Mesendoderm (in vitro differentiated cells): ENCODE measurements around the gene CPNE7.

Source experiments
- DNase-seq: peaks from one replicate; pipeline ENCODE4 v3.0.0; 2013
- H2AK5ac ChIP-seq: 2 replicates; pipeline ENCODE4 v1.6.1; 2013; ENCODE audit warnings: low read length, inconsistent platforms
- H2BK120ac ChIP-seq: 2 replicates; pipeline ENCODE4 v1.6.1; 2013; ENCODE audit warnings: low read depth, mild to moderate bottlenecking, low read length, moderate library complexity, mixed read lengths
- H2BK15ac ChIP-seq: replicated peaks from 2 replicates; pipeline ENCODE4 v1.6.1; 2013; ENCODE audit warnings: low read depth, mild to moderate bottlenecking, moderate library complexity
- H2BK5ac ChIP-seq: 2 replicates; pipeline ENCODE4 v1.6.1; 2013; ENCODE audit warnings: low read length, inconsistent platforms
- H3K18ac ChIP-seq: 2 replicates; pipeline ENCODE4 v1.6.1; 2013; ENCODE audit warnings: mild to moderate bottlenecking, low read length, mixed read lengths
- H3K23ac ChIP-seq: one replicate; pipeline ENCODE4 v1.6.1; 2013; ENCODE audit warnings: low read length
- H3K27ac ChIP-seq: 2 replicates; pipeline ENCODE4 v1.5.1; 2013; ENCODE audit warnings: low read depth, mild to moderate bottlenecking, inconsistent platforms, low read length, moderate library complexity
- H3K27me3 ChIP-seq: 2 replicates; pipeline ENCODE4 v1.6.1; 2013; ENCODE audit warnings: low read length, control low read depth, mild to moderate bottlenecking, inconsistent platforms; ENCODE audit not compliant: insufficient read depth, poor library complexity
- H3K36me3 ChIP-seq: 2 replicates; pipeline ENCODE4 v1.6.1; 2013; ENCODE audit warnings: low read length, inconsistent platforms; ENCODE audit not compliant: control insufficient read depth, insufficient read depth
- H3K4ac ChIP-seq: one replicate; pipeline ENCODE4 v1.6.1; 2013; ENCODE audit warnings: low read depth, mild to moderate bottlenecking, low read length, moderate library complexity
- H3K4me1 ChIP-seq: 2 replicates; pipeline ENCODE4 v1.6.1; 2013; ENCODE audit warnings: low read depth, low read length, inconsistent platforms; ENCODE audit not compliant: control insufficient read depth
- H3K4me2 ChIP-seq: 2 replicates; pipeline ENCODE4 v1.6.1; 2013; ENCODE audit warnings: low read length
- H3K4me3 ChIP-seq: 2 replicates; pipeline ENCODE4 v1.5.1; 2013; ENCODE audit warnings: mild to moderate bottlenecking, low read length
- H3K56ac ChIP-seq: one replicate; pipeline ENCODE4 v1.6.1; 2013; ENCODE audit warnings: low read length
- H3K79me1 ChIP-seq: 2 replicates; pipeline ENCODE4 v1.6.1; 2013; ENCODE audit warnings: low read length, inconsistent platforms
- H3K79me2 ChIP-seq: 2 replicates; pipeline ENCODE4 v1.6.1; 2013; ENCODE audit warnings: mild to moderate bottlenecking, low read length; ENCODE audit not compliant: control insufficient read depth, insufficient read depth
- H3K9ac ChIP-seq: 2 replicates; pipeline ENCODE4 v1.6.1; 2013; ENCODE audit warnings: low read length, inconsistent platforms
- H4K5ac ChIP-seq: one replicate; pipeline ENCODE4 v1.6.1; 2013; ENCODE audit warnings: low read length
- H4K8ac ChIP-seq: one replicate; pipeline ENCODE4 v1.6.1; 2013; ENCODE audit warnings: low read depth, mild to moderate bottlenecking, control low read depth, low read length, moderate library complexity
- WGBS: extraction: QIAGEN DNeasy Blood & Tissue Kit; methylation state at CpG from one replicate; pipeline ENCODE4 v1.1.7; 2013; ENCODE audit warnings: low lambda C conversion rate, missing lambda C conversion rate; ENCODE audit not compliant: insufficient coverage; ENCODE audit errors: extremely low coverage; 5-methylcytosine and 5-hydroxymethylcytosine counted together

CPNE7 gene

GRCh38 chr16:89615596-89616090, 40.1 kb downstream of the CPNE7 start:
- Histone ChIP-seq H4K5ac (no peak overlapping the region), H3K4me1 (no peaks in the 10 kb centered on the region), H4K8ac (no peak overlapping the region), H3K4ac (no peak overlapping the region), H3K23ac (no peak overlapping the region), H3K4me2 (no peak overlapping the region), H3K4me3 (no peak overlapping the region), H3K36me3 (no peaks in the 10 kb centered on the region), H2BK5ac (no peak overlapping the region), H3K18ac (no peak overlapping the region), H3K79me2 (no peaks in the 10 kb centered on the region), H2BK120ac (no peak overlapping the region), H3K79me1 (no peaks in the 10 kb centered on the region), H3K9ac (no peak overlapping the region), H3K27ac (no peak overlapping the region), H3K56ac (no peak overlapping the region), H2BK15ac (no peak overlapping the region), H3K27me3 (no peaks in the 10 kb centered on the region), H2AK5ac (no peak overlapping the region)
- DNase-seq, result no peak
- WGBS, result no CpG with 5 or more reads among the region's 17 CpGs

GRCh38 chr16:89616623-89617022, 41.1 kb downstream of the CPNE7 start:
- Histone ChIP-seq H3K4me2 (no peak overlapping the region), H3K56ac (no peak overlapping the region), H3K18ac (no peak overlapping the region), H2BK5ac (no peak overlapping the region), H4K8ac (no peak overlapping the region), H3K9ac (no peak overlapping the region), H3K4ac (no peak overlapping the region), H2BK120ac (no peak overlapping the region), H3K36me3 (no peaks in the 10 kb centered on the region), H3K4me1 (no peaks in the 10 kb centered on the region), H3K79me1 (no peaks in the 10 kb centered on the region), H3K4me3 (no peak overlapping the region), H2AK5ac (no peak overlapping the region), H3K23ac (no peak overlapping the region), H3K27me3 (no peaks in the 10 kb centered on the region), H2BK15ac (no peak overlapping the region), H3K27ac (no peak overlapping the region), H3K79me2 (no peaks in the 10 kb centered on the region), H4K5ac (no peak overlapping the region)
- WGBS, result no CpG with 5 or more reads among the region's 20 CpGs
- DNase-seq, result no peak

DNA sequence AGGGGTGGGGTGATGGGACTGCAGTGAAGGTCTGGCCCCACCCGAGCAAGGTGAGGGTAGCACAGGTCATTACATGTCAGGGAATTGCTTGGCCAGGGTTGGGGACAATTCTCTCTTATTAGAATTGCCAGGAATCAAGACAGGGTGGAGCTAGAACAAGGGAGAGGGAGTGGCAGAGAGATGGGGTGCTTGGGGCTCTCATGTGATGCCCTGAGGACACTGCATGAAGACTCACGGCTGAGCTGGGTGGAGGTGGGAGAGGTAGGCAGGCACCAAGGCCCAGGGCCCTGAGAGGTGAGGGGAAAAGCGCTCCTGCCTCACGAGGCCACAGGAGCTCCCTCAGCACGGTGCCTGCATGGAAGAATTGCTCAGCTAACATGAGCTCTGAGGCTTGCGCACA, 41.5 kb downstream of the CPNE7 start:
- no CpG with 5 or more reads among the region's 6 CpGs for WGBS
- Histone ChIP-seq H4K5ac (no peak overlapping the region), H2BK5ac (no peak overlapping the region)

GRCh38 chr16:89618109-89618998, 42.8 kb downstream of the CPNE7 start:
- no peaks in the 10 kb centered on the region for H3K36me3 ChIP-seq
- no peak overlapping the region for H3K18ac ChIP-seq
- no peak overlapping the region for H3K9ac ChIP-seq
- H4K5ac ChIP-seq, result no peak overlapping the region
- no peak overlapping the region for H3K4ac ChIP-seq
- no peak for DNase-seq
- H3K56ac ChIP-seq, result no peak overlapping the region
- H3K27ac ChIP-seq, result no peak overlapping the region
- no peaks in the 10 kb centered on the region for H3K79me1 ChIP-seq
- no CpG with 5 or more reads among the region's 16 CpGs for WGBS
- H2BK15ac ChIP-seq, result no peak overlapping the region
- no peaks in the 10 kb centered on the region for H3K4me1 ChIP-seq
- H2BK120ac ChIP-seq, result no peak overlapping the region
- H3K4me3 ChIP-seq, result no peak overlapping the region
- H3K23ac ChIP-seq, result no peak overlapping the region
- no peak overlapping the region for H3K4me2 ChIP-seq
- H3K79me2 ChIP-seq, result no peaks in the 10 kb centered on the region
- no peaks in the 10 kb centered on the region for H3K27me3 ChIP-seq
- H2AK5ac ChIP-seq, result no peak overlapping the region
- H4K8ac ChIP-seq, result no peak overlapping the region
- no peak overlapping the region for H2BK5ac ChIP-seq

More for the DNA sequence above, 41.5 kb downstream of the CPNE7 start:
- H3K4ac ChIP-seq, result no peak overlapping the region
- no peaks in the 10 kb centered on the region for H3K27me3 ChIP-seq
- H3K4me3 ChIP-seq, result no peak overlapping the region
- no peaks in the 10 kb centered on the region for H3K4me1 ChIP-seq
- H3K79me2 ChIP-seq, result no peaks in the 10 kb centered on the region
- H3K4me2 ChIP-seq, result no peak overlapping the region
- H2BK120ac ChIP-seq, result no peak overlapping the region
- H3K56ac ChIP-seq, result no peak overlapping the region
- DNase-seq, result no peak
- H3K23ac ChIP-seq, result no peak overlapping the region
- H3K36me3 ChIP-seq, result no peaks in the 10 kb centered on the region
- no peaks in the 10 kb centered on the region for H3K79me1 ChIP-seq
- no peak overlapping the region for H2AK5ac ChIP-seq
- H3K27ac ChIP-seq, result no peak overlapping the region
- no peak overlapping the region for H2BK15ac ChIP-seq
- no peak overlapping the region for H3K9ac ChIP-seq
- H3K18ac ChIP-seq, result no peak overlapping the region
- H4K8ac ChIP-seq, result no peak overlapping the region

DNA sequence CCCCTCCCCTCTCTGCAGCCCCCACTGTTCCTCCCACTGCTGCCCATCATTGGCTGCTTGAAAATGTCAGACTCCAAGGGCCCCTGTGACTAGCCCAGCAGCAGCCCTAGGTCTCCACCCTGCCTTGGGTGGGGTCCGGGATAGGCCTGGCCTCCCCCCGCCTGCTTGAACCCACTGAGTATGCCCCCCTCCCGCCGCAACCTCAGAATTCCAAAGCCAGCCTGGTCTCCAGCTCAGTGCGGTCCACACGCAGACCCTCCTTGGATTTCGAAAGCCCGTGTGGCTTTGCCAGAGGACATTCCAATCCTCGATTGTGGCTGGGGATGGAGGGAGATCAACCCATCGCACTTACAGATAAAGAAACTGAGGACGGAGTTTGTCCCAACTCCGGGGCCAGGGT, 44.3 kb downstream of the CPNE7 start:
- H3K4me3 ChIP-seq, result no peak overlapping the region
- H3K36me3 ChIP-seq, result no peaks in the 10 kb centered on the region
- H2BK5ac ChIP-seq, result no peak overlapping the region
- H2BK15ac ChIP-seq, result no peak overlapping the region
- no peak for DNase-seq
- H3K79me2 ChIP-seq, result no peaks in the 10 kb centered on the region
- H2AK5ac ChIP-seq, result no peak overlapping the region
- H3K27ac ChIP-seq, result no peak overlapping the region
- no peaks in the 10 kb centered on the region for H3K79me1 ChIP-seq
- no peak overlapping the region for H4K8ac ChIP-seq
- WGBS, result no CpG with 5 or more reads among the region's 12 CpGs
- no peak overlapping the region for H3K9ac ChIP-seq
- no peak overlapping the region for H3K4ac ChIP-seq
- peaks cover 3% of the 10 kb centered on the region for H3K27me3 ChIP-seq
- no peak overlapping the region for H3K23ac ChIP-seq
- no peaks in the 10 kb centered on the region for H3K4me1 ChIP-seq
- no peak overlapping the region for H3K56ac ChIP-seq
- no peak overlapping the region for H3K4me2 ChIP-seq
- no peak overlapping the region for H4K5ac ChIP-seq
- no peak overlapping the region for H2BK120ac ChIP-seq
- H3K18ac ChIP-seq, result no peak overlapping the region
